K562 (cell line): ENCODE data around the gene RNFT2. TPM values are rescaled to one million over a fixed set of nuclear protein-coding genes. Genes with fewer than 3 reads are reported as not detected.

Experiments
- ARNT ChIP-seq, 2 experiments: fragments of 450-650 bp; IDR thresholded peaks; 2 replicates each; pipeline ENCODE4 v1.6.1; 2016; ENCODE audit warnings: mild to moderate bottlenecking in 1 of 2
- CREB5 ChIP-seq: fragments of 250-450 bp; sonication (Bioruptor Pico); IDR thresholded peaks from 2 replicates; pipeline ENCODE4 v1.5.0; 2020; ENCODE audit warnings: mild to moderate bottlenecking
- DLX4 ChIP-seq: fragments of 250-450 bp; sonication (Bioruptor Pico); IDR thresholded peaks from 2 replicates; pipeline ENCODE4 v1.6.1; 2021; ENCODE audit warnings: mild to moderate bottlenecking
- EZH2 ChIP-seq: IDR thresholded peaks from 2 replicates; pipeline ENCODE4 v1.6.1; 2012; ENCODE audit warnings: low read depth, mild to moderate bottlenecking, inconsistent platforms, low read length, borderline replicate concordance
- IFI16 ChIP-seq: fragments of 250-450 bp; sonication (Bioruptor Pico); IDR thresholded peaks from 2 replicates; pipeline ENCODE4 v2.1.2; 2022; ENCODE audit warnings: mild to moderate bottlenecking, inconsistent platforms
- RB1 ChIP-seq: fragments of 450-650 bp; IDR thresholded peaks from 2 replicates; pipeline ENCODE4 v1.6.1; 2017; ENCODE audit warnings: low read depth, mild to moderate bottlenecking
- SMAD2 ChIP-seq: fragments of 150-350 bp; IDR thresholded peaks from 2 replicates; pipeline ENCODE4 v1.6.1; 2014; ENCODE audit warnings: low read depth, mild to moderate bottlenecking, low read length
- SMAD4 ChIP-seq: fragments of 250-450 bp; sonication (Bioruptor Pico); conservative IDR thresholded peaks from 2 replicates; pipeline ENCODE4 v1.8.0; 2021; ENCODE audit warnings: inconsistent platforms, mild to moderate bottlenecking, moderate library complexity
- SMARCA5 ChIP-seq: fragments of 450-650 bp; IDR thresholded peaks from 2 replicates; pipeline ENCODE4 v1.6.1; 2016
- SP1 ChIP-seq: sonication (generic); formaldehyde crosslinking; IDR thresholded peaks from 2 replicates; pipeline ENCODE4 v1.8.1; 2022; ENCODE audit warnings: mild to moderate bottlenecking, missing genetic modification reagents
- SRSF7 ChIP-seq: fragments of 200-400 bp; formaldehyde crosslinking; optimal IDR thresholded peaks from 2 replicates; pipeline ENCODE3; 2017; ENCODE audit warnings: mild to moderate bottlenecking, low read depth, low read length
- STAG1 ChIP-seq: sonication (generic); formaldehyde crosslinking; IDR thresholded peaks from 2 replicates; pipeline ENCODE4 v1.5.0; 2020; ENCODE audit warnings: missing genetic modification reagents, borderline replicate concordance
- TCF3 ChIP-seq: sonication (generic); formaldehyde crosslinking; IDR thresholded peaks from 2 replicates; pipeline ENCODE4 v1.4.0; 2020; ENCODE audit warnings: mild to moderate bottlenecking, missing genetic modification reagents
- ZNF134 ChIP-seq: fragments of 250-450 bp; sonication (Bioruptor Pico); conservative IDR thresholded peaks from 2 replicates; pipeline ENCODE4 v1.4.0; 2020
- polyA plus RNA-seq, 8 experiments: library from polyadenylated mRNA; depleted of rRNA in 4 of 8; stranded (reverse) in 5 of 8; unstranded in 3 of 8; fragments of >200 nt; fragmentation: Nextera tagmentation in 2 of 8; fragmentation: Illumina TruSeq in 1 of 8; extraction: Ambion mirVana in 2 of 8; extraction: Trizol in 1 of 8; gene quantifications; 2 replicates each; pipeline versions ENCODE4 v1.2.1 to v1.2.3, GENCODE V29; 2011 to 2014; ENCODE audit warnings: inconsistent platforms in 1 of 8, missing spikeins in 1 of 8
- total RNA-seq, 7 experiments: library from RNA; depleted of rRNA in 6 of 7; stranded (reverse); fragments of >200 nt in 6 of 7; fragmentation: Illumina TruSeq in 2 of 7; extraction: Trizol in 2 of 7; gene quantifications; 2 replicates each; pipeline versions ENCODE4 v1.2.1 to v1.2.3, GENCODE V29; 2011 to 2021; ENCODE audit warnings: low replicate concordance in 1 of 7

Gene RNFT2
- total and polyA plus RNA-seq, 9 of the 15 experiments (the other 6 are each of a cell fraction or from before 2014, with no cell fraction given), result 3.6 to 26.3 (median 9.5) TPM

GRCh38 chr12:116803013-116803736, 65.1 kb downstream of the RNFT2 start (continued):
- TF ChIP-seq STAG1 (no peak), SMARCA5 (no peak), SRSF7 (no peak), EZH2 (no peak), SMAD4 (no peak), SMAD2 (no peak), ZNF134 (no peak), DLX4 (CRISPR knock-in tag) (no peak), TCF3 (CRISPR knock-in tag) (no peak), RB1 (no peak), SP1 (CRISPR knock-in tag) (no peak), CREB5 (CRISPR knock-in tag) (no peak), IFI16 (CRISPR knock-in tag) (no peak), ARNT (IDR thresholded peaks at IDR 0.05) (no peak)
